Activated naive CD8-positive, alpha-beta T cell (primary cell): ENCODE data around the gene SLC25A26.
A peak's percentile ranks its signal among the peaks of the same experiment; 100 is the strongest.

ENCODE experiments used
- H3K27ac Mint-ChIP-seq: one replicate; pipeline ENCODE4 v1.8.0; 2021; ENCODE audit warnings: mixed read lengths
- H3K27me3 Mint-ChIP-seq: one replicate; pipeline ENCODE4 v1.8.0; 2021; ENCODE audit warnings: mixed read lengths
- H3K36me3 Mint-ChIP-seq: one replicate; pipeline ENCODE4 v1.8.0; 2021; ENCODE audit warnings: mixed read lengths
- H3K4me1 Mint-ChIP-seq: one replicate; pipeline ENCODE4 v1.8.0; 2021; ENCODE audit warnings: low read depth, mixed read lengths
- H3K4me3 Mint-ChIP-seq: one replicate; pipeline ENCODE4 v1.8.0; 2021; ENCODE audit warnings: mild to moderate bottlenecking, mixed read lengths
- H3K9me3 Mint-ChIP-seq: one replicate; pipeline ENCODE4 v1.8.0; 2021; ENCODE audit warnings: low read depth, mixed read lengths

Gene SLC25A26

GRCh38 chr3:66241466-66241865 lies 20.7 kb downstream of the SLC25A26 start:
- peaks cover 14% of the 10 kb centered on the region for H3K4me1 Mint-ChIP-seq
- no peaks in the 10 kb centered on the region for H3K27me3 Mint-ChIP-seq
- peaks cover 20% of the 10 kb centered on the region for H3K9me3 Mint-ChIP-seq
- H3K27ac Mint-ChIP-seq = no peak overlapping the region
- H3K36me3 Mint-ChIP-seq = peaks cover 46% of the 10 kb centered on the region
- H3K4me3 Mint-ChIP-seq = no peak overlapping the region

- Mint-ChIP-seq H3K4me1 (peaks cover 14% of the 10 kb centered on the region), H3K27ac (no peak overlapping the region), H3K4me3 (no peak overlapping the region), H3K36me3 (peaks cover 37% of the 10 kb centered on the region), H3K9me3 (peaks cover 13% of the 10 kb centered on the region), H3K27me3 (no peaks in the 10 kb centered on the region)
These were observed 22.1 kb downstream of the SLC25A26 start for GRCh38 chr3:66242788-66243464.

DNA sequence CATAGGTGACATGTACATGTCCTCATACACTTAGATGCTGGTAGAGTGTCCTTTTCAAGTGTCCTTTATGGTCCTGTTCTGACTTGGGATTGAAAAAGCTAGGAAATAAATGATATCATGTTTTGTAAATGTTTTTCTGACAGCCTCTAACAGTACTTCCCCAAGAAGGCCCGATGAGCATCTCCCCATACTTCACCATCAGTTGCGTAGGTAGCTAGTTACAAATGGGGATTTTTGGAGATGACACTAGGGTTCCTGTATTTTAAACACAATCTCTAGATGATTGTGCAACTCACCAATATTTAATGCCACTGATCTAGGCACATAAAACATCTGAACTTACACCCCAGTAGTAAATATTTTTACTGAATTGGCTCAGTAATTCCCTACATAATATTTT lies 27.8 kb downstream of the SLC25A26 start:
- H3K36me3 Mint-ChIP-seq = peaks cover 18% of the 10 kb centered on the region

GRCh38 chr3:66253790-66254620 lies 33.2 kb downstream of the SLC25A26 start:
- no peaks in the 10 kb centered on the region for H3K27me3 Mint-ChIP-seq
- no peaks in the 10 kb centered on the region for H3K9me3 Mint-ChIP-seq
- peaks cover 14% of the 10 kb centered on the region for H3K36me3 Mint-ChIP-seq
- H3K4me3 Mint-ChIP-seq = no peak overlapping the region
- no peak overlapping the region for H3K27ac Mint-ChIP-seq
- H3K4me1 Mint-ChIP-seq = peaks cover 8% of the 10 kb centered on the region

More for the DNA sequence above, 27.8 kb downstream of the SLC25A26 start:
- no peak overlapping the region for H3K4me3 Mint-ChIP-seq
- H3K4me1 Mint-ChIP-seq = no peaks in the 10 kb centered on the region
- H3K27ac Mint-ChIP-seq = no peak overlapping the region
- no peaks in the 10 kb centered on the region for H3K27me3 Mint-ChIP-seq
- no peaks in the 10 kb centered on the region for H3K9me3 Mint-ChIP-seq

GRCh38 chr3:66255865-66256264 lies 35.1 kb downstream of the SLC25A26 start:
- Mint-ChIP-seq H3K4me1 (peaks cover 8% of the 10 kb centered on the region), H3K36me3 (peaks cover 9% of the 10 kb centered on the region), H3K27me3 (no peaks in the 10 kb centered on the region), H3K9me3 (no peaks in the 10 kb centered on the region), H3K4me3 (no peak overlapping the region), H3K27ac (no peak overlapping the region)

- Mint-ChIP-seq H3K9me3 (no peaks in the 10 kb centered on the region), H3K4me1 (peaks cover 8% of the 10 kb centered on the region), H3K27me3 (no peaks in the 10 kb centered on the region), H3K27ac (no peak overlapping the region), H3K4me3 (no peak overlapping the region), H3K36me3 (peaks cover 11% of the 10 kb centered on the region)
These were observed 36.0 kb downstream of the SLC25A26 start for GRCh38 chr3:66256806-66257205.

- peaks cover 11% of the 10 kb centered on the region for H3K36me3 Mint-ChIP-seq
- no peaks in the 10 kb centered on the region for H3K9me3 Mint-ChIP-seq
- no peaks in the 10 kb centered on the region for H3K27me3 Mint-ChIP-seq
- H3K4me3 Mint-ChIP-seq = no peak overlapping the region
- H3K4me1 Mint-ChIP-seq = peaks cover 8% of the 10 kb centered on the region
- no peak overlapping the region for H3K27ac Mint-ChIP-seq
These were observed 38.9 kb downstream of the SLC25A26 start for GRCh38 chr3:66259566-66260255.

DNA sequence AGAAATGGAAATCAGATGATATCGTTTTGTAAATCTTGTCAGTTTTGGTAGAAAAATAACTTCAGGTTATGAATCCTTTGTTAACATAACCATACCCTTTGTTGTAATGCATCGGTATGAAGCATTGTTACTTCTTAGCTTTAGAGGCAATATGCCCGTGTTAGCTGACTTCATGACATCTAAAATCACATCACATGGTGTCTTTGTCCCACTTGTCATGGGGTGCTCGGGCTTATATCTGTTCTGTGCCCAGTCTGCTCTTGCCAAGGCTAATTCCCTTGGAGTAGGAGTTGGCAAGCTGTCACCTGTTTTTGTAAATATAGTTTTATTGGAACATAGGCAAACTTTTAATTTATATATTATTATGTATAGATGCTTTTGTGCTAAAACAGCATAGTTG lies 39.6 kb downstream of the SLC25A26 start:
- Mint-ChIP-seq H3K4me3 (no peak overlapping the region), H3K9me3 (no peaks in the 10 kb centered on the region), H3K27me3 (no peaks in the 10 kb centered on the region), H3K4me1 (peaks cover 8% of the 10 kb centered on the region), H3K27ac (no peak overlapping the region), H3K36me3 (peaks cover 11% of the 10 kb centered on the region)

DNA sequence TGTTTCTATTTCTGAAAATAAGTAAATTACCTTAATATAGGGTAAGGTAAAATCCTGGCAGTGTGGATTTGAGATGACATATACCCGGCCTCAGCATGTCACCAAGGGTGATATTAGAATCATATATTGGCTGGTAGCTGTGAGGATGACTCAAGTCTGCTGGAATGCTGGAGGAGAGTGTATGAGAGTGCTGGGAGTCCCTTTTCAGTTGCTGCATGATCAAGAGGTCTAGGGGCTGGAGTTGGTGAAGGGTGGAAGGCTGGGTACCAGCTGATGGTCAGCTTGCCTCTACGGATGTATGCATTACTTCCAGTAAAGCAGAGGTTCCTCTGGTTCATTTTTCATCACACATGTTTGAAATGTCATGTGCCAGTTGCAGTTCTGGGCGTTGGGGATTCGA lies 40.6 kb downstream of the SLC25A26 start:
- Mint-ChIP-seq H3K4me1 (peaks cover 8% of the 10 kb centered on the region), H3K4me3 (no peak overlapping the region), H3K27ac (no peak overlapping the region), H3K27me3 (no peaks in the 10 kb centered on the region), H3K9me3 (no peaks in the 10 kb centered on the region), H3K36me3 (peaks cover 11% of the 10 kb centered on the region)

DNA sequence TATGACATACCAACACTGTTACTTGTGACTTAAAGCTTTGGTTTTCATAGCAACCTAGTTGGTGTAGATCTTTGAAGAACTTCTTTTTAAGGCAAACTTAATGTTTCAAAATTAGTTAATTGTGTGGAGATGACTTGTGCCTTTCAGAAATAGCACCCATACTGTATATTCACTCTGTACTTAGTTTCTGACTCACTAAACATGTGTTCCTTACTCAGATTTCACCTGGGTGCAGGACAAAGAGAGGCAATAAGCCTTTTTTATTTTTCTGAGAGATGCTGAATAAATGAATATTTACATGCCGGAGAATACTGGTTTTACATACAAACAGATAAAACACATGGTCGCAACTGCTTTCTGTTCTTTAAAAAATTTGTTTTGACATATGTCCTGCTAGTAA lies 44.8 kb downstream of the SLC25A26 start:
- Mint-ChIP-seq H3K36me3 (peaks cover 5% of the 10 kb centered on the region), H3K27ac (no peak overlapping the region), H3K4me1 (peaks cover 3% of the 10 kb centered on the region), H3K27me3 (no peaks in the 10 kb centered on the region), H3K4me3 (no peak overlapping the region), H3K9me3 (no peaks in the 10 kb centered on the region)

DNA sequence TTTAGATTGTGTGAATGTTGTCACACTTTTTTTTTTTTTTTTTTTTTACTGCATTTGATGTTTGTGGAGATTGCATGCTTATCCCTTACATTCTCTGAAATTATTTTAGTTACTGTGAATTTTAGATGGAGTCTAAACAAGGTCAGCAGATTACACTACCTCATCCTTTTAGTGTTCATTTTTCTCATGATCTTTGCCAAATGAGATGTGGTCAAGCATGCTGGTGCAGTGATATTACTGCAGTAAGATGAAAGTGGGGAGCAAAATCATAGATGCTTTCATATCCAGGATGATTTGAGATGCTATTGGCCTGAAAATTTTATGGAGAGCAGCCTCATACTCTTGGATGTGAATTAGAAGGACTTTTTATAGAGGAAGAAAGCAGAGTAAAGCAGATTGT lies 45.8 kb downstream of the SLC25A26 start:
- H3K4me3 Mint-ChIP-seq = no peak overlapping the region
- H3K4me1 Mint-ChIP-seq = peaks cover 3% of the 10 kb centered on the region
- peaks cover 4% of the 10 kb centered on the region for H3K36me3 Mint-ChIP-seq
- no peaks in the 10 kb centered on the region for H3K27me3 Mint-ChIP-seq
- H3K27ac Mint-ChIP-seq = no peak overlapping the region
- H3K9me3 Mint-ChIP-seq = no peaks in the 10 kb centered on the region

- Mint-ChIP-seq H3K4me3 (no peak overlapping the region), H3K4me1 (peaks cover 3% of the 10 kb centered on the region), H3K27ac (no peak overlapping the region), H3K9me3 (no peaks in the 10 kb centered on the region), H3K36me3 (peaks cover 3% of the 10 kb centered on the region), H3K27me3 (no peaks in the 10 kb centered on the region)
These were observed 46.2 kb downstream of the SLC25A26 start for GRCh38 chr3:66267031-66267430.

DNA sequence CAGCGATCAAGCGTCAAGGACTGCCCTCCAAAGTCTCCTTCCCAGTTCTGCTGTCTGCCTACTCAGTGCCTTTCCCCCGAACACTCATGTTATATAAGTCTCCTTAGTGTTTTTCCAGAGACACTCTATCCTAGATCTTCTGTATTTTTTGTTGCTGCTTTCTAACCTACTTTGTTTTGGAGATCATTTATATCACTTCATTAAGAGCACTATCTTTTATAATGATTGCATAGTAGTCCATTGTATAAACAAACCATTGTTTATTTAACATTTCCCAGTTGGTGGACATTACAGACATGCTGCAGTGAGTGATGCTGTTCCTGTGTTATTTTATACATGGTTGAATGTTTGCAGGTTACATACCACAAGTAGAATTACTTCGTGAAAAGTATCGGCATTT lies 47.1 kb downstream of the SLC25A26 start:
- H3K4me1 Mint-ChIP-seq = peaks cover 3% of the 10 kb centered on the region
- H3K9me3 Mint-ChIP-seq = no peaks in the 10 kb centered on the region
- peaks cover 8% of the 10 kb centered on the region for H3K36me3 Mint-ChIP-seq
- H3K27ac Mint-ChIP-seq = peak overlapping the region; percentile 46
- H3K27me3 Mint-ChIP-seq = no peaks in the 10 kb centered on the region
- no peak overlapping the region for H3K4me3 Mint-ChIP-seq

- Mint-ChIP-seq H3K4me3 (no peak overlapping the region), H3K27ac (no peak overlapping the region), H3K27me3 (no peaks in the 10 kb centered on the region), H3K9me3 (no peaks in the 10 kb centered on the region), H3K36me3 (peaks cover 15% of the 10 kb centered on the region), H3K4me1 (peaks cover 3% of the 10 kb centered on the region)
These were observed 48.1 kb downstream of the SLC25A26 start for GRCh38 chr3:66268864-66269263.

DNA sequence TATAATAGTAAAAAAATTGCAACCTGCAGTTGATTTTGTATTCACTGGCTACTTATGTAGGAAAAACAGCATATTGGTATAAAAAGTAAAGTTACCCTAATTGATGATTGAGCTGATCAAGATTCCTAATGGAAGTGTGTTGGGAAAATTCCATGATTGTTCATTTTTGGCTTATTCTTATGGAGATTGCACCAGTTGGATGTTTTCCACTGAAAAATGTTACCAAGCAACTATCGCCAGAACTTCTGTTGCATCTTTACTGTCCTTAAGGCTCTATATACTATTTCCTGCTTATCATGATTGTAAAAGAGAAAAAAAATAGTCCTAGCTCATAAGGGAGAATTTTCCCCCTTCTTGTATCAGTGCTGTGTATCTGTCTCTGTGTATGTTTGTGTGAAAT lies 48.6 kb downstream of the SLC25A26 start:
- no peaks in the 10 kb centered on the region for H3K9me3 Mint-ChIP-seq
- no peak overlapping the region for H3K4me3 Mint-ChIP-seq
- H3K27ac Mint-ChIP-seq = no peak overlapping the region
- H3K27me3 Mint-ChIP-seq = no peaks in the 10 kb centered on the region
- H3K36me3 Mint-ChIP-seq = peaks cover 15% of the 10 kb centered on the region
- peaks cover 3% of the 10 kb centered on the region for H3K4me1 Mint-ChIP-seq
